ENCODE results near the gene CPSF4L.

Gene CPSF4L

GRCh38 chr17:73231395-73231794 lies 30.3 kb downstream of the CPSF4L start:
- DNase-seq, result no peak

- DNase-seq, result no peak
Measured at GRCh38 chr17:73230088-73230487, 31.6 kb downstream of the CPSF4L start.

- DNase-seq, result peak; percentile 35
Measured at GRCh38 chr17:73228748-73229236, 32.9 kb downstream of the CPSF4L start.

- no peak for DNase-seq
Measured at GRCh38 chr17:73227944-73228343, 33.7 kb downstream of the CPSF4L start.

GRCh38 chr17:73227379-73227778 lies 34.3 kb downstream of the CPSF4L start:
- DNase-seq, result no peak

- no peak for DNase-seq
Measured at GRCh38 chr17:73226556-73227172, 35.0 kb downstream of the CPSF4L start.

GRCh38 chr17:73224663-73225305 lies 36.9 kb downstream of the CPSF4L start:
- DNase-seq, result no peak

GRCh38 chr17:73224237-73224636 lies 37.4 kb downstream of the CPSF4L start:
- DNase-seq, result peak; percentile 4

- no peak for DNase-seq
Measured at GRCh38 chr17:73223626-73224230, 38.0 kb downstream of the CPSF4L start.

- no peak for DNase-seq
Measured at GRCh38 chr17:73215447-73215846, 46.2 kb downstream of the CPSF4L start.

- no peak for DNase-seq
Measured at GRCh38 chr17:73214851-73215250, 46.8 kb downstream of the CPSF4L start.

- DNase-seq, result no peak
Measured at GRCh38 chr17:73214008-73214407, 47.7 kb downstream of the CPSF4L start.

GRCh38 chr17:73211745-73212144 lies 49.9 kb downstream of the CPSF4L start:
- DNase-seq, result no peak

- DNase-seq, result no peak
Measured at GRCh38 chr17:73210002-73210678, 51.5 kb downstream of the CPSF4L start.

GRCh38 chr17:73209436-73209835 lies 52.2 kb downstream of the CPSF4L start:
- DNase-seq, result no peak

GRCh38 chr17:73208139-73208827 lies 53.4 kb downstream of the CPSF4L start:
- no peak for DNase-seq

GRCh38 chr17:73205459-73205961 lies 56.2 kb downstream of the CPSF4L start:
- DNase-seq, result no peak

- no peak for DNase-seq
Measured at GRCh38 chr17:73203788-73204479, 57.7 kb downstream of the CPSF4L start.

GRCh38 chr17:73203135-73203787 lies 58.4 kb downstream of the CPSF4L start:
- no peak for DNase-seq

- no peak for DNase-seq
Measured at GRCh38 chr17:73201215-73202069, 60.2 kb downstream of the CPSF4L start.

- DNase-seq, result no peak
Measured at GRCh38 chr17:73200476-73200875, 61.2 kb downstream of the CPSF4L start.
